Brain microvascular endothelial cell (primary cell): ENCODE data around the gene KMT5B.

ENCODE experiments used
- DNase-seq: peaks from one replicate; pipeline ENCODE4 v3.0.0-alpha.2; 2020
- H3K27ac ChIP-seq: fragments of 250-450 bp; sonication (Bioruptor Pico); 2 replicates; pipeline ENCODE4 v1.5.1; 2020; ENCODE audit warnings: mild to moderate bottlenecking, moderate library complexity
- H3K27me3 ChIP-seq: fragments of 250-450 bp; sonication (Bioruptor Pico); replicated peaks from 2 replicates; pipeline ENCODE4 v1.5.1; 2020; ENCODE audit warnings: mild to moderate bottlenecking
- H3K36me3 ChIP-seq: fragments of 250-450 bp; sonication (Bioruptor Pico); replicated peaks from 2 replicates; pipeline ENCODE4 v1.5.1; 2020; ENCODE audit warnings: mild to moderate bottlenecking
- H3K4me3 ChIP-seq: 2 replicates; pipeline ENCODE4 v1.5.1; 2011; ENCODE audit warnings: low read depth, mild to moderate bottlenecking, control low read depth, low read length, moderate library complexity
- CTCF ChIP-seq: IDR thresholded peaks from 2 replicates; pipeline ENCODE4 v1.5.1; 2011; ENCODE audit warnings: low read depth, mild to moderate bottlenecking, moderate library complexity, low read length, control low read depth, inconsistent platforms; ENCODE audit errors: missing control alignments
- in situ Hi-C: cut with HindIII; loops from 2 replicates; pipeline ENCODE4 v1.10.0; 2017; ENCODE audit warnings: low sequenced_read_pairs, low pct_ligation_motif_present

KMT5B gene

GRCh38 chr11:68106165-68106940 lies 106.7 kb downstream of the KMT5B start:
- Histone ChIP-seq H3K36me3 (no peaks in the 10 kb centered on the region), H3K27me3 (no peaks in the 10 kb centered on the region), H3K4me3 (no peak overlapping the region), H3K27ac (no peak overlapping the region)
- no peak for TF ChIP-seq CTCF
- in situ Hi-C loops, result no loop called here
- no peak for DNase-seq
